Gastrocnemius medialis (tissue), 4 donors: Measurements from ENCODE around the gene RBM10. TPM values are rescaled to one million over a fixed set of nuclear protein-coding genes. Genes with fewer than 3 reads are reported as not detected.
A peak's percentile ranks its signal among the peaks of the same experiment; 100 is the strongest.
"Not testable (repeated sequence)": the region's sequence is repeated elsewhere in the genome, so short reads cannot be mapped to it uniquely, and the experiment has no call there.

Experiments used
- ATAC-seq, 2 donors: fragments of 150-250 bp; one replicate each; pipeline ENCODE4 v1.9.1; 2016
- DNase-seq, 2 donors: peaks; one replicate each; pipeline ENCODE4 v3.0.0-alpha.2; 2019
- H3K27ac ChIP-seq, 4 donors: fragments of 200-600 bp; sonication (generic); 1 replicate in 1 of 4; 2 replicates in 3 of 4; pipeline ENCODE4 v1.5.1; 2016 to 2018; ENCODE audit warnings: mild to moderate bottlenecking in 2 of 4, moderate library complexity in 1 of 4
- H3K27me3 ChIP-seq, 3 donors: fragments of 200-600 bp; sonication (generic) in 2 of 3; 1 replicate in 1 of 3; 2 replicates in 2 of 3; pipeline versions ENCODE4 v1.5.1 to v1.6.0; 2016 to 2019; ENCODE audit warnings: mild to moderate bottlenecking in 1 of 3, moderate library complexity in 1 of 3
- H3K36me3 ChIP-seq, 2 donors: fragments of 200-600 bp; sonication (generic) in 1 of 2; one replicate each; pipeline ENCODE4 v1.5.1; 2017 to 2018
- H3K4me1 ChIP-seq, 2 donors: fragments of 200-600 bp; sonication (generic) in 1 of 2; one replicate each; pipeline ENCODE4 v1.5.1; 2016 to 2017; ENCODE audit warnings: mild to moderate bottlenecking in 2 of 2
- H3K4me3 ChIP-seq, 4 donors: fragments of 200-600 bp; sonication (generic) in 3 of 4; 1 replicate in 1 of 4; 2 replicates in 3 of 4; pipeline ENCODE4 v1.5.1; 2016 to 2019; ENCODE audit warnings: mild to moderate bottlenecking in 2 of 4
- H3K9me3 ChIP-seq, 3 donors: fragments of 200-600 bp; sonication (generic) in 2 of 3; 1 replicate in 1 of 3; 2 replicates in 2 of 3; pipeline ENCODE4 v1.5.1; 2016 to 2019
- CTCF ChIP-seq, 5 experiments: fragments of 450-650 bp in 3 of 5; fragments of 200-600 bp in 2 of 5; sonication (generic) in 2 of 5; IDR thresholded peaks in 4 of 5; conservative IDR thresholded peaks in 1 of 5; 1 replicate in 4 of 5; 2 replicates in 1 of 5; pipeline ENCODE4 v1.5.1; 2016 to 2019; ENCODE audit warnings: antibody characterized with exemption in 5 of 5, mild to moderate bottlenecking in 3 of 5, moderate library complexity in 3 of 5
- POLR2A ChIP-seq, 2 donors: fragments of 450-650 bp; IDR thresholded peaks; one replicate each; pipeline ENCODE4 v1.6.1; 2017; ENCODE audit warnings: antibody characterized with exemption in 2 of 2, mild to moderate bottlenecking in 2 of 2, moderate library complexity in 2 of 2
- in situ Hi-C, 4 donors: fragments of 200-750 bp; cut with MboI; loops; one replicate each; pipeline versions ENCODE4 v1.15.0 to v1.8.0; 2017; ENCODE audit warnings: low sequenced_read_pairs in 4 of 4
- intact Hi-C: fragments of 100-400 bp; cut with DNase I; formaldehyde crosslinking; loops from one replicate; pipeline ENCODE4 v1.15.1; 2023; ENCODE audit warnings: low total_unique reads
- total RNA-seq, 4 donors: library from RNA; depleted of rRNA; stranded (reverse); fragments of >200 nt; gene quantifications; one replicate each; pipeline versions ENCODE4 v1.1.0 to v1.2.3, GENCODE V29; 2016

The RBM10 gene
- total RNA-seq, 4 donors from 2014 or later = 18.7 to 49.3 (median 23.5) TPM

GRCh38 chrX:47133493-47133892, 11.5 kb upstream of the RBM10 start:
- H3K27ac ChIP-seq = no peak overlapping the region
- no peaks in the 10 kb centered on the region for H3K27me3 ChIP-seq
- H3K4me3 ChIP-seq = no peak overlapping the region
- intact Hi-C loops = loop anchor here (10.0 kb wide), 1 partner anchor 589 kb away; the partner anchor contains the start of gene ZNF674
- no peak for TF ChIP-seq CTCF (IDR thresholded peaks at IDR 0.05 in 4 of 5, conservative IDR thresholded peaks at IDR 0.05 in 1 of 5)
- no peak for ATAC-seq
- no peak for DNase-seq
- H3K9me3 ChIP-seq = no peaks in the 10 kb centered on the region
- H3K4me1 ChIP-seq = peaks cover 0 to 4% of the 10 kb centered on the region in 2 donors
- in situ Hi-C loops = no loop called here
- no peaks in the 10 kb centered on the region for H3K36me3 ChIP-seq

- intact Hi-C loops = loop anchor here (10.0 kb wide), 1 partner anchor 591 kb away; the partner anchor contains the start of gene ZNF674
- ATAC-seq = peak in 1 of 2 donors; percentile 58
- in situ Hi-C loops, DNase-seq, H3K4me3 ChIP-seq, H3K36me3 ChIP-seq, H3K4me1 ChIP-seq, H3K9me3 ChIP-seq, H3K27me3 ChIP-seq, H3K27ac ChIP-seq: not testable (repeated sequence)
Measured at GRCh38 chrX:47135650-47136049, 9.4 kb upstream of the RBM10 start.

DNA sequence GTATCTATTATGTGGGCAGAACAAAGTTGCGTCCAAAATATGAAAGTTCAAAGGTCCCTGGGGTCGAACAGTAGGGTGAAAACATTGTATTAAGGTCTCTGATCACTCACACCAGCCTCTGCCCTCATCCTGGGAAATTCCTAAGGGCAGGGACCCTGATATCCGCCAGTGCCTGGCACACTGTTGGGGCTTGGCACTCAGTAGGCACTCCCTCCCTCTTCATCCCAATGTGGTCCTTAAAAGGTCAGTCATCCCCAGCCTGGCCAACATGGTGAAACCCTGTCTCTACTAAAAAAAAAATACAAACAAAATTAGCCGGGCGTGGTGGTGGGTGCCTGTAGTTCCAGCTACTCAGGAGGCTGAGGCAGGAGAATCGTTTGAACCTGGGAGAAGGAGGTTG, 6.8 kb upstream of the RBM10 start:
- DNase-seq (no peak), ATAC-seq (no peak)
- TF ChIP-seq CTCF (IDR thresholded peaks at IDR 0.05 in 4 of 5, conservative IDR thresholded peaks at IDR 0.05 in 1 of 5) (no peak), POLR2A (IDR thresholded peaks at IDR 0.05) (no peak)
- no peaks in the 10 kb centered on the region for H3K4me1 ChIP-seq
- no peaks in the 10 kb centered on the region for H3K27me3 ChIP-seq
- H3K36me3 ChIP-seq = no peaks in the 10 kb centered on the region
- H3K27ac ChIP-seq = peak overlapping the region in 1 of 4 donors; percentile 46
- no peak overlapping the region for H3K4me3 ChIP-seq
- H3K9me3 ChIP-seq = no peaks in the 10 kb centered on the region
- intact Hi-C loops (loop anchor here (10.0 kb wide), 1 partner anchor 593 kb away; the partner anchor contains the start of gene ZNF674), in situ Hi-C loops (no loop called here)

DNA sequence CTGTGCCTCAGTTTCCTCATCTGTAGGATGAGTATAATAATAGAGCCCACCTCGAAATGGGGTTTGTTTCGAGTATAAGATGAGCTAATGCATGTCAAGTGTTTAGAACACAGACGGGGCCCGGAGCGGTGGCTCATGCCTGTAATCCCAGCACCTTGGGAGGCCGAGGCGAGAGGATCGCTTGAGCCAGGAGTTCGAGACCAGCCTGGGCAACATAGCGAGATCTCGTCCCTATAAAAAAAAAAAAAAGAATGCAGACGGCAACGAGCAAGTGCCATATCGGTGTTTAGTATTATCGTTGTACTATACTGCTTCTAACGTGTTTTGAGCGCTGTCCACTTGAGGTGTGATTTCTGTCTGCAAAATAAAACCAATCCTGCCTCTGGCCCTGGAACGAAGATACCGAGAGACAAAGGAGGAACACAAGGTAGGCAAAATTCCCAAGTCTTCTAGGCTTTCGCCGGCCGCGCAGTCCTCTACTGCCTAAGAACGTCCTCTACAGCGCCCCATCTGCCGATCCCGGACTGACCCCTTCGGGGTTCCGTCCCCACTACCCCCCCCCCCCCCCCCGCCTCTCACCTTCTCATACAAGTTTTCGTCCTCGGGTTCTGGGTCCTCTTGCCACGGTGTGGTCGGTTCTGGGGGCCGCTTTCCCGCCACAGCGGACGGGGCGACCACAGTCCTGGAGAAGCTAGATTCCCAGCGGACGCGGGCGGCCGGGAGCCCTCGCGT, 961 bp upstream of the RBM10 start:
- peaks cover 8 to 12% of the 10 kb centered on the region in 2 donors for H3K4me1 ChIP-seq
- no peaks in the 10 kb centered on the region for H3K36me3 ChIP-seq
- ATAC-seq (peak; percentile 29 to 43), DNase-seq (peak in 1 of 2 donors; percentile 43)
- no peaks in the 10 kb centered on the region for H3K27me3 ChIP-seq
- peak overlapping the region; percentile 78 to 96 (median 82) for H3K4me3 ChIP-seq
- H3K9me3 ChIP-seq = no peaks in the 10 kb centered on the region
- intact Hi-C loops (loop anchor here (1.0 to 10.0 kb wide), 2 partner anchors 15 to 341 kb away; partner anchors contain the start of gene ZNF41), in situ Hi-C loops (no loop called here)
- H3K27ac ChIP-seq = peak overlapping the region; percentile 95 to 99 (median 96)
- TF ChIP-seq CTCF (IDR thresholded peaks at IDR 0.05 in 4 of 5, conservative IDR thresholded peaks at IDR 0.05 in 1 of 5) (no peak), POLR2A (IDR thresholded peaks at IDR 0.05) (no peak)

GRCh38 chrX:47145395-47146120, 537 bp downstream of the RBM10 start:
- ATAC-seq = peak; percentile 23 to 35
- peak overlapping the region; percentile 78 to 96 (median 82) for H3K4me3 ChIP-seq
- DNase-seq = no peak
- TF ChIP-seq POLR2A (IDR thresholded peaks at IDR 0.05) = no peak
- TF ChIP-seq CTCF (IDR thresholded peaks at IDR 0.05 in 4 of 5, conservative IDR thresholded peaks at IDR 0.05 in 1 of 5) = no peak
- peaks cover 8 to 12% of the 10 kb centered on the region in 2 donors for H3K4me1 ChIP-seq
- H3K27ac ChIP-seq = peak overlapping the region; percentile 95 to 99 (median 96)
- H3K36me3 ChIP-seq = no peaks in the 10 kb centered on the region
- H3K27me3 ChIP-seq = no peaks in the 10 kb centered on the region
- in situ Hi-C loops = no loop called here
- intact Hi-C loops = loop anchor here (10.0 kb wide), 1 partner anchor 339 kb away; the partner anchor contains the start of gene ZNF41
- H3K9me3 ChIP-seq = no peaks in the 10 kb centered on the region
